DMS 273 (cell line): Measurements from ENCODE around the gene KLF9.

Experiments used
- DNase-seq: peaks from one replicate; lab custom pipeline; 2025; ENCODE audit not compliant: unreplicated experiment; lab: John Stamatoyannopoulos, UW

Gene KLF9

GRCh38 chr9:70367305-70367930 lies 47.0 kb downstream of the KLF9 start:
- DNase-seq, result no peak

GRCh38 chr9:70363760-70364159 lies 50.7 kb downstream of the KLF9 start:
- DNase-seq, result no peak

GRCh38 chr9:70362952-70363351 lies 51.5 kb downstream of the KLF9 start:
- DNase-seq, result no peak

DNA sequence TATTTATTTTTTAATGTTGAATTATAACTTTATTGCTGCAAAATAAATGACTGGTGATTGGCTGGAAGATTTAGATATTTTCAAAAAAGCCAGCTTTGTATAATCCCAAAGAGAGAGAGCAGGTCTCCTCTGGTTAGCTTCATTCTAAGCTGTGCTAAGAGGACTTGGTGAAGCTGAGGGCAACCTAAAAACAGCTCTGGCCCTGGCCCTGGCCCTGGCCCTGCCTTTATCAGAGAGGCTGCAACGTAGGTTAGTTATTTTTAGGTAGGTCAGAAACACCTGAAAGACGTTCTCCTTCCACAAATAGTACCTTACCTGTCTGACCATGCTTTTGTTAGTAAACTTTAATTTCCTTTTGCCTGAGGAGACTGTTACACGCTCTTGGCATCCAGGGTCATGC lies 58.7 kb downstream of the KLF9 start:
- no peak for DNase-seq

GRCh38 chr9:70352802-70353201 lies 61.7 kb downstream of the KLF9 start:
- peak; percentile 27 for DNase-seq

GRCh38 chr9:70352356-70352755 lies 62.1 kb downstream of the KLF9 start:
- no peak for DNase-seq

DNA sequence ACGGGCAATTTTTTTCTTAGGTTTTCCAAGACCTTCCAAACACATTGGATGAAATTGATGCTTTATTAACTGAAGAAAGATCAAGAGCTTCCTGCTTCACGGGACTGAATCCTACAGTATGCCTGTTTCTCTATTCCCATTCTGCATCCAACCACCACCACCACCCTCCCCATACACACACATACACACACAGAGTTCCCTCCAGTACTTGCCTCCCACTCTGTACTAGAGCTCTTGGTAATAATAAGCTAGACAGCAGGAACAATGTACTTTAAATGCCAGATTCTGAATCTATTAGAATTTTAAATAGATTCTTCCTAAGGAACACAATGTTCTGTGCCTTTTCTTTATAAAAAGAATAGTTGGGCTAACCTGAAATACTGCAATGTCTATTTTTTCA lies 67.4 kb downstream of the KLF9 start:
- DNase-seq, result no peak

DNA sequence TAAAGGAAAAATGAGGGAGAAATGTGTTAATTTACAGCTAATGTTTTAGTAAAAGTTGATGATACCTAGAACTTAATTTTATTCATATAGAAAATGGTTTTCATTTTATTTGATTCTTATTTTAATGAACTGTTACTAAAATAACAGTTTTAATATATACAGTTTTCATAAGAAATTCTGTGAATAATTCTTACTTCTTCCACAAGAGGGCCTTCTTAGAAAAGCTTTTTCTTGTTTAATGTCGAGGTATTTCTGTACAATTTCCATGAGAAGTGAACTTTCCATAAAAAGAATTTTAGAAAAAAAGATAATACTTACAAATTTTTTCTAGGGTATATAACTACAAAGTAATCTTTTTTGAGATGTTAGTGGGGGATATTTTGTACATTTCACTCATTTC lies 73.9 kb downstream of the KLF9 start:
- DNase-seq, result peak; percentile 56
